Heart right ventricle (tissue), 16 donors: ENCODE data around the gene GPR32. TPM values are rescaled to one million over a fixed set of nuclear protein-coding genes. Genes with fewer than 3 reads are reported as not detected.
"Not testable (repeated sequence)": the region's sequence is repeated elsewhere in the genome, so short reads cannot be mapped to it uniquely, and the experiment has no call there.

Experiments
- ATAC-seq, 8 donors: fragments of 200-7000 bp; cut with Tn5 transposase; one replicate each; pipeline ENCODE4 v1.9.1; 2020; ENCODE audit warnings: mild to moderate bottlenecking in 8 of 8, moderate library complexity in 8 of 8, moderate number of reproducible peaks in 1 of 8
- DNase-seq, 2 donors: peaks; one replicate each; pipeline ENCODE4 v3.0.0-alpha.2; 2020
- H3K27ac ChIP-seq, 10 donors: fragments of 200-600 bp; sonication (generic) in 2 of 10; one replicate each; pipeline versions ENCODE4 v1.5.0 to v1.8.0; 2020 to 2022; ENCODE audit warnings: mild to moderate bottlenecking in 3 of 10
- H3K27me3 ChIP-seq, 7 donors: fragments of 200-600 bp; one replicate each; pipeline ENCODE4 v1.8.0; 2021 to 2022; ENCODE audit warnings: mild to moderate bottlenecking in 2 of 7
- H3K36me3 ChIP-seq, 9 donors: fragments of 200-600 bp; sonication (generic) in 1 of 9; one replicate each; pipeline versions ENCODE4 v1.5.0 to v1.8.0; 2020 to 2022; ENCODE audit warnings: mild to moderate bottlenecking in 2 of 9
- H3K4me1 ChIP-seq, 9 donors: fragments of 200-600 bp; sonication (generic) in 1 of 9; one replicate each; pipeline versions ENCODE4 v1.5.0 to v1.8.0; 2020 to 2022; ENCODE audit warnings: mild to moderate bottlenecking in 4 of 9
- H3K4me3 ChIP-seq, 10 donors: fragments of 200-600 bp; sonication (generic) in 2 of 10; one replicate each; pipeline versions ENCODE4 v1.5.0 to v1.8.0; 2020 to 2022; ENCODE audit warnings: mild to moderate bottlenecking in 7 of 10, moderate library complexity in 2 of 10
- H3K9me3 ChIP-seq, 11 donors: fragments of 200-600 bp in 10 of 11; sonication (generic) in 2 of 11; one replicate each; pipeline versions ENCODE4 v1.5.0 to v1.8.0; 2013 to 2022; ENCODE audit warnings: mild to moderate bottlenecking in 2 of 11, control low read depth in 1 of 11, moderate library complexity in 1 of 11
- CTCF ChIP-seq, 9 donors: fragments of 200-600 bp; sonication (generic) in 2 of 9; IDR thresholded peaks; one replicate each; pipeline versions ENCODE4 v1.5.0 to v1.8.0; 2021 to 2022; ENCODE audit warnings: antibody characterized with exemption in 9 of 9, mild to moderate bottlenecking in 5 of 9, moderate library complexity in 1 of 9
- WGBS, 2 donors: extraction: QIAGEN DNeasy Blood & Tissue Kit; methylation state at CpG; one replicate each; pipeline ENCODE4 v1.1.7; 2013; ENCODE audit warnings: inconsistent platforms in 1 of 2; 5-methylcytosine and 5-hydroxymethylcytosine counted together
- intact Hi-C, 10 donors: fragments of 100-400 bp; cut with DNase I; formaldehyde crosslinking; loops; one replicate each; pipeline versions ENCODE4 v1.11.1 to v1.14.2; 2022
- polyA plus RNA-seq, 2 donors: library from polyadenylated mRNA; stranded (reverse); fragments of 200-250 nt; gene quantifications; one replicate each; pipeline ENCODE4 v1.2.3, GENCODE V29; 2013
- total RNA-seq, 10 donors: library from RNA; stranded (reverse); fragmentation: NEBNext Ultra II Directional in 3 of 10; extraction: Animal tissue kit (Norgen Biotek cat#: 25700) in 3 of 10; gene quantifications; one replicate each; pipeline versions ENCODE4 v1.2.1 to v1.2.4, GENCODE V29; 2021 to 2023
- donor health status: Arrhythmogenic right ventricular cardiomyopathy.
- donor health status: ischemic (EF 13 %, LVEDD 7.1; RV severe dilation, severe dysfunction).
- donor health status: healthy with polysubstance abuse.
- donor health status: DM: no; HTN: yes; CAD: no.
- donor health status: DM: no; HTN: no; CAD: no.
- donor health status: ischemic (EF 25% LVEDD 6.9; RV normal size, moderate dysfunction).
- donor health status: ischemic (EF 25% LVEDD 5.7; RV mildly dilated, moderate dysfunction).
- donor health status: healthy.
- donor health status: DM: yes; HTN: yes; CAD: no.
- donor health status: Ischemic cardiomyopathy.
- donor health status: ischemic (EF 35%, LVEDD 5.7; RV mildly dilated, moderate dysfunction).
- donor health status: nonischemic (EF 11% LVEDD 7.7; RV severe dilation, severe dysfunction).
- donor health status: DM: yes; HTN: yes; CAD: no.
- donor health status: PGD.
- donor health status: ischemic (EF 29% LVEDD 5.4; RV normal size, mild dysfunction).
- donor health status: nonischemic (EF 23%, LVEDD 6.1; RV moderate dilation, normal function).

GPR32 gene
- total and polyA plus RNA-seq, 12 donors = not detected

- DNase-seq (no peak), ATAC-seq (no peak)
- WGBS, 2 donors = 37 to 50% methylated on average over 2 of the region's 2 CpGs
- H3K4me1 ChIP-seq = no peaks in the 10 kb centered on the region
- H3K9me3 ChIP-seq = peaks cover 0 to 16% (median 0%) of the 10 kb centered on the region in 11 donors
- no peaks in the 10 kb centered on the region for H3K36me3 ChIP-seq
- H3K27ac ChIP-seq = no peak overlapping the region
- H3K27me3 ChIP-seq = peaks cover 0 to 76% (median 51%) of the 10 kb centered on the region in 7 donors
- TF ChIP-seq CTCF (IDR thresholded peaks at IDR 0.05) = no peak
- H3K4me3 ChIP-seq = no peak overlapping the region
- intact Hi-C loops = no loop called here
Observed at GRCh38 chr19:50772476-50772875, 2.2 kb downstream of the GPR32 start.

- intact Hi-C loops, H3K27ac ChIP-seq, H3K36me3 ChIP-seq, DNase-seq, ATAC-seq, H3K4me1 ChIP-seq, H3K4me3 ChIP-seq: not testable (repeated sequence)
- peaks cover 0 to 16% (median 0%) of the 10 kb centered on the region in 11 donors for H3K9me3 ChIP-seq
- peaks cover 0 to 76% (median 51%) of the 10 kb centered on the region in 7 donors for H3K27me3 ChIP-seq
- 86% methylated on average over 3 of the region's 3 CpGs for WGBS, 2 donors
Observed at GRCh38 chr19:50772912-50773311, 2.6 kb downstream of the GPR32 start.

GRCh38 chr19:50773454-50773853 lies 3.2 kb downstream of the GPR32 start:
- H3K4me1 ChIP-seq, intact Hi-C loops, H3K27ac ChIP-seq, ATAC-seq, H3K4me3 ChIP-seq, H3K36me3 ChIP-seq, DNase-seq: not testable (repeated sequence)
- Histone ChIP-seq H3K9me3 (peaks cover 0 to 16% (median 0%) of the 10 kb centered on the region in 11 donors), H3K27me3 (peaks cover 4 to 80% (median 54%) of the 10 kb centered on the region in 7 donors)
- 54 to 59% methylated on average over 7 of the region's 7 CpGs for WGBS, 2 donors

GRCh38 chr19:50776131-50776530 lies 5.9 kb downstream of the GPR32 start:
- no peak for TF ChIP-seq CTCF (IDR thresholded peaks at IDR 0.05)
- DNase-seq (no peak), ATAC-seq (no peak)
- Histone ChIP-seq H3K4me1 (no peaks in the 10 kb centered on the region), H3K36me3 (no peaks in the 10 kb centered on the region), H3K4me3 (no peak overlapping the region), H3K27me3 (peaks cover 11 to 86% (median 77%) of the 10 kb centered on the region in 7 donors), H3K9me3 (peaks cover 0 to 16% (median 0%) of the 10 kb centered on the region in 11 donors), H3K27ac (no peak overlapping the region)
- intact Hi-C loops = no loop called here
- 87 to 89% methylated on average over 5 of the region's 5 CpGs for WGBS, 2 donors

- ATAC-seq (no peak), DNase-seq (no peak)
- Histone ChIP-seq H3K36me3 (no peaks in the 10 kb centered on the region), H3K4me3 (no peak overlapping the region), H3K27ac (no peak overlapping the region), H3K4me1 (no peaks in the 10 kb centered on the region), H3K9me3 (peaks cover 0 to 15% (median 0%) of the 10 kb centered on the region in 11 donors), H3K27me3 (peaks cover 11 to 94% (median 88%) of the 10 kb centered on the region in 7 donors)
- intact Hi-C loops = no loop called here
- WGBS, 2 donors = 36 to 50% methylated on average over 4 of the region's 4 CpGs
- no peak for TF ChIP-seq CTCF (IDR thresholded peaks at IDR 0.05)
Observed at GRCh38 chr19:50777261-50777660, 7.0 kb downstream of the GPR32 start.
